Naive B cell (primary cell): ENCODE data around the gene POU2F1. TPM values are rescaled to one million over a fixed set of nuclear protein-coding genes. Genes with fewer than 3 reads are reported as not detected.
A peak's percentile ranks its signal among the peaks of the same experiment; 100 is the strongest.

ENCODE experiments used
- ATAC-seq, 2 donors: fragments of 150-1000 bp; cut with Tn5 transposase; 2 replicates each; pipeline ENCODE4 v1.10.0; 2021; ENCODE audit warnings: low read depth in 2 of 2, mild to moderate bottlenecking in 2 of 2, moderate library complexity in 2 of 2
- DNase-seq: peaks from one replicate; pipeline ENCODE4 v3.0.0; 2022
- H3K27ac Mint-ChIP-seq, 6 donors: one replicate each; pipeline ENCODE4 v1.8.0; 2020 to 2022; ENCODE audit warnings: mild to moderate bottlenecking in 6 of 6, mixed read lengths in 6 of 6, moderate library complexity in 5 of 6, inconsistent platforms in 2 of 6
- H3K27me3 Mint-ChIP-seq, 3 donors: one replicate each; pipeline ENCODE4 v1.8.0; 2021 to 2022; ENCODE audit warnings: mixed read lengths in 3 of 3, mild to moderate bottlenecking in 1 of 3
- H3K36me3 Mint-ChIP-seq, 2 donors: one replicate each; pipeline ENCODE4 v1.8.0; 2020 to 2022; ENCODE audit warnings: mixed read lengths in 2 of 2, inconsistent platforms in 1 of 2, mild to moderate bottlenecking in 1 of 2
- H3K4me1 Mint-ChIP-seq, 3 donors: one replicate each; pipeline ENCODE4 v1.8.0; 2020 to 2022; ENCODE audit warnings: mixed read lengths in 3 of 3, inconsistent platforms in 1 of 3, mild to moderate bottlenecking in 1 of 3, moderate library complexity in 1 of 3
- H3K4me3 Mint-ChIP-seq, 8 donors: one replicate each; pipeline ENCODE4 v1.8.0; 2020 to 2022; ENCODE audit warnings: mild to moderate bottlenecking in 8 of 8, mixed read lengths in 8 of 8, moderate library complexity in 8 of 8, inconsistent platforms in 2 of 8
- H3K9me3 Mint-ChIP-seq, 7 donors: one replicate each; pipeline ENCODE4 v1.8.0; 2020 to 2022; ENCODE audit warnings: mixed read lengths in 7 of 7, mild to moderate bottlenecking in 5 of 7, inconsistent platforms in 2 of 7, moderate library complexity in 1 of 7
- polyA plus RNA-seq, 6 donors: library from polyadenylated mRNA; unstranded; fragments of 300-500 nt; fragmentation: Illumina TruSeq; gene quantifications; one replicate each; pipeline ENCODE4 v1.2.3, GENCODE V29; 2021; ENCODE audit warnings: low read depth in 6 of 6

Gene POU2F1
- polyA plus RNA-seq, 6 donors from 2014 or later: 12.2 to 23.6 (median 20.0) TPM

- ATAC-seq: no peak
- H3K27me3 Mint-ChIP-seq: no peaks in the 10 kb centered on the region
- H3K4me3 Mint-ChIP-seq: peak overlapping the region in 3 of 8 donors; percentile 15 to 52 (median 29)
- peaks cover 41 to 55% (median 45%) of the 10 kb centered on the region in 3 donors for H3K4me1 Mint-ChIP-seq
- peak overlapping the region in 5 of 6 donors; percentile 4 to 67 (median 63) for H3K27ac Mint-ChIP-seq
- DNase-seq: no peak
- H3K36me3 Mint-ChIP-seq: peaks cover 0 to 5% of the 10 kb centered on the region in 2 donors
- peaks cover 0 to 5% (median 0%) of the 10 kb centered on the region in 7 donors for H3K9me3 Mint-ChIP-seq
Measured at GRCh38 chr1:167272369-167272957, 51.8 kb downstream of the POU2F1 start.

GRCh38 chr1:167273027-167273800 lies 52.5 kb downstream of the POU2F1 start:
- Mint-ChIP-seq H3K4me1 (peaks cover 44 to 58% (median 45%) of the 10 kb centered on the region in 3 donors), H3K27me3 (no peaks in the 10 kb centered on the region), H3K9me3 (peaks cover 0 to 5% (median 0%) of the 10 kb centered on the region in 7 donors), H3K4me3 (no peak overlapping the region), H3K27ac (peak overlapping the region in 1 of 6 donors; percentile 27), H3K36me3 (peaks cover 0 to 5% of the 10 kb centered on the region in 2 donors)
- DNase-seq: no peak
- no peak for ATAC-seq

GRCh38 chr1:167274061-167274460 lies 53.4 kb downstream of the POU2F1 start:
- peaks cover 44 to 58% (median 45%) of the 10 kb centered on the region in 3 donors for H3K4me1 Mint-ChIP-seq

GRCh38 chr1:167276969-167277368 lies 56.3 kb downstream of the POU2F1 start:
- DNase-seq: no peak
- H3K9me3 Mint-ChIP-seq: peaks cover 0 to 5% (median 0%) of the 10 kb centered on the region in 7 donors
- H3K4me3 Mint-ChIP-seq: no peak overlapping the region
- ATAC-seq: no peak
- H3K27ac Mint-ChIP-seq: peak overlapping the region in 1 of 6 donors; percentile 41
- H3K36me3 Mint-ChIP-seq: no peaks in the 10 kb centered on the region
- H3K27me3 Mint-ChIP-seq: no peaks in the 10 kb centered on the region
- H3K4me1 Mint-ChIP-seq: peaks cover 38 to 62% (median 52%) of the 10 kb centered on the region in 3 donors

More at GRCh38 chr1:167274061-167274460, 53.4 kb downstream of the POU2F1 start:
- Mint-ChIP-seq H3K27ac (peak overlapping the region in 1 of 6 donors; percentile 11), H3K9me3 (peaks cover 0 to 5% (median 0%) of the 10 kb centered on the region in 7 donors), H3K27me3 (no peaks in the 10 kb centered on the region), H3K4me3 (no peak overlapping the region), H3K36me3 (peaks cover 0 to 5% of the 10 kb centered on the region in 2 donors)
- DNase-seq: no peak
- ATAC-seq: no peak

- Mint-ChIP-seq H3K36me3 (peaks cover 0 to 5% of the 10 kb centered on the region in 2 donors), H3K27me3 (no peaks in the 10 kb centered on the region), H3K4me1 (peaks cover 38 to 62% (median 55%) of the 10 kb centered on the region in 3 donors), H3K9me3 (no peaks in the 10 kb centered on the region), H3K4me3 (no peak overlapping the region), H3K27ac (no peak overlapping the region)
- no peak for ATAC-seq
- no peak for DNase-seq
Measured at GRCh38 chr1:167278497-167278896, 57.8 kb downstream of the POU2F1 start.

- H3K4me1 Mint-ChIP-seq: peaks cover 38 to 50% (median 47%) of the 10 kb centered on the region in 3 donors
- H3K36me3 Mint-ChIP-seq: peaks cover 0 to 5% of the 10 kb centered on the region in 2 donors
- H3K4me3 Mint-ChIP-seq: no peak overlapping the region
- DNase-seq: no peak
- ATAC-seq: no peak
- peak overlapping the region in 3 of 6 donors; percentile 1 to 58 (median 22) for H3K27ac Mint-ChIP-seq
- no peaks in the 10 kb centered on the region for H3K27me3 Mint-ChIP-seq
- no peaks in the 10 kb centered on the region for H3K9me3 Mint-ChIP-seq
Measured at GRCh38 chr1:167280912-167281311, 60.2 kb downstream of the POU2F1 start.

- no peaks in the 10 kb centered on the region for H3K9me3 Mint-ChIP-seq
- H3K27me3 Mint-ChIP-seq: no peaks in the 10 kb centered on the region
- peaks cover 43 to 52% (median 49%) of the 10 kb centered on the region in 3 donors for H3K4me1 Mint-ChIP-seq
- no peak for DNase-seq
- no peak for ATAC-seq
- peak overlapping the region in 1 of 6 donors; percentile 46 for H3K27ac Mint-ChIP-seq
- no peak overlapping the region for H3K4me3 Mint-ChIP-seq
- no peaks in the 10 kb centered on the region for H3K36me3 Mint-ChIP-seq
Measured at GRCh38 chr1:167288390-167289074, 67.8 kb downstream of the POU2F1 start.

GRCh38 chr1:167289075-167289442 lies 68.4 kb downstream of the POU2F1 start:
- no peaks in the 10 kb centered on the region for H3K27me3 Mint-ChIP-seq
- H3K4me1 Mint-ChIP-seq: peaks cover 43 to 52% (median 51%) of the 10 kb centered on the region in 3 donors
- no peak overlapping the region for H3K4me3 Mint-ChIP-seq
- ATAC-seq (no peak), DNase-seq (no peak)
- H3K27ac Mint-ChIP-seq: peak overlapping the region in 2 of 6 donors; percentile 20 to 38
- no peaks in the 10 kb centered on the region for H3K9me3 Mint-ChIP-seq
- no peaks in the 10 kb centered on the region for H3K36me3 Mint-ChIP-seq

- peaks cover 0 to 3% of the 10 kb centered on the region in 2 donors for H3K36me3 Mint-ChIP-seq
- no peak overlapping the region for H3K27ac Mint-ChIP-seq
Measured at GRCh38 chr1:167289966-167290365, 69.3 kb downstream of the POU2F1 start.

GRCh38 chr1:167291539-167292185 lies 71.0 kb downstream of the POU2F1 start:
- peak overlapping the region in 2 of 6 donors; percentile 56 to 72 for H3K27ac Mint-ChIP-seq

More at GRCh38 chr1:167289966-167290365, 69.3 kb downstream of the POU2F1 start:
- peaks cover 49 to 57% (median 57%) of the 10 kb centered on the region in 3 donors for H3K4me1 Mint-ChIP-seq
- H3K27me3 Mint-ChIP-seq: no peaks in the 10 kb centered on the region
- ATAC-seq: no peak
- no peak overlapping the region for H3K4me3 Mint-ChIP-seq
- peaks cover 0 to 4% (median 2%) of the 10 kb centered on the region in 7 donors for H3K9me3 Mint-ChIP-seq
- DNase-seq: no peak

GRCh38 chr1:167292216-167292615 lies 71.5 kb downstream of the POU2F1 start:
- Mint-ChIP-seq H3K27me3 (no peaks in the 10 kb centered on the region), H3K9me3 (peaks cover 0 to 7% (median 2%) of the 10 kb centered on the region in 7 donors), H3K36me3 (peaks cover 0 to 3% of the 10 kb centered on the region in 2 donors), H3K4me3 (no peak overlapping the region), H3K4me1 (peaks cover 48 to 53% (median 50%) of the 10 kb centered on the region in 3 donors), H3K27ac (peak overlapping the region in 1 of 6 donors; percentile 56)
- ATAC-seq (no peak), DNase-seq (no peak)

More at GRCh38 chr1:167291539-167292185, 71.0 kb downstream of the POU2F1 start:
- H3K9me3 Mint-ChIP-seq: peaks cover 0 to 7% (median 2%) of the 10 kb centered on the region in 7 donors
- H3K4me1 Mint-ChIP-seq: peaks cover 49 to 57% (median 51%) of the 10 kb centered on the region in 3 donors
- H3K4me3 Mint-ChIP-seq: no peak overlapping the region
- DNase-seq (no peak), ATAC-seq (no peak)
- H3K27me3 Mint-ChIP-seq: no peaks in the 10 kb centered on the region
- peaks cover 0 to 3% of the 10 kb centered on the region in 2 donors for H3K36me3 Mint-ChIP-seq

- DNase-seq (no peak), ATAC-seq (no peak)
- Mint-ChIP-seq H3K4me3 (no peak overlapping the region), H3K4me1 (peaks cover 51 to 53% (median 52%) of the 10 kb centered on the region in 3 donors), H3K27me3 (no peaks in the 10 kb centered on the region), H3K27ac (peak overlapping the region in 1 of 6 donors; percentile 4), H3K36me3 (peaks cover 0 to 3% of the 10 kb centered on the region in 2 donors), H3K9me3 (peaks cover 0 to 7% (median 2%) of the 10 kb centered on the region in 7 donors)
Measured at GRCh38 chr1:167293057-167293456, 72.4 kb downstream of the POU2F1 start.
